ENCODE data around the gene STX17. TPM values are rescaled to one million over a fixed set of nuclear protein-coding genes. Genes with fewer than 3 reads are reported as not detected.

STX17 gene
- total and polyA plus RNA-seq, 10 of the 15 experiments (the other 5 are each of a cell fraction or from before 2014, with no cell fraction given) = 11.5 to 29.3 (median 20.0) TPM

- Histone ChIP-seq H3K27me3 (replicated peaks in 1 of 2; ENCODE audit: control insufficient read depth in 2 of 2, insufficient read depth in 2 of 2, low read length in 1 of 2) (no peaks in the 10 kb centered on the region), H3K9me3 (replicated peaks; ENCODE audit: control insufficient read depth, insufficient read depth, low read length) (no peaks in the 10 kb centered on the region), H3K4me3 (no peak overlapping the region), H3K36me3 (ENCODE audit: control insufficient read depth in 2 of 2, insufficient read depth in 2 of 2, low read length in 1 of 2) (peaks cover 0 to 7% of the 10 kb centered on the region in 2 experiments; a peak in 1 of 4 replicates), H2AFZ (ENCODE audit: control insufficient read depth, low read depth, low read length) (no peak overlapping the region), H3K9ac (ENCODE audit: control insufficient read depth, insufficient read depth, low read length) (no peak overlapping the region), H3K27ac (ENCODE audit: control insufficient read depth, insufficient read depth) (no peak overlapping the region), H3K4me1 (ENCODE audit: control insufficient read depth, insufficient read depth, low read length) (no peaks in the 10 kb centered on the region), H3K79me2 (ENCODE audit: control insufficient read depth, insufficient read depth, low read length) (no peaks in the 10 kb centered on the region), H3K4me2 (ENCODE audit: control insufficient read depth, insufficient read depth) (no peak overlapping the region), H4K20me1 (ENCODE audit: control insufficient read depth, insufficient read depth) (no peaks in the 10 kb centered on the region)
- in situ Hi-C loops (cut with MboI) = no loop called here
- CTCF ChIA-PET = interaction anchor here (0.8 kb wide), 1 partner anchor 39 kb away, joined by 3 read pairs; no protein-coding TSS in a partner anchor
- TF ChIP-seq SIN3A (IDR thresholded peaks at IDR 0.05; ENCODE audit: low read depth, low read length) (no peak), MTA2 (IDR thresholded peaks at IDR 0.05; ENCODE audit: low read depth) (no peak), ZNF274 (IDR thresholded peaks at IDR 0.05; ENCODE audit: insufficient read depth, insufficient read length) (no peak), NRF1 (conservative IDR thresholded peaks at IDR 0.05; ENCODE audit: low read depth, low read length) (no peak), RAD51 (IDR thresholded peaks at IDR 0.05) (no peak), STAT3 (IDR thresholded peaks at IDR 0.05; ENCODE audit: low read depth, low read length) (no peak), EED (IDR thresholded peaks at IDR 0.05; ENCODE audit: low read depth) (no peak), NFYB (IDR thresholded peaks at IDR 0.05; ENCODE audit: insufficient read depth, low read depth, low read length) (no peak), CHD2 (IDR thresholded peaks at IDR 0.05; ENCODE audit: borderline replicate concordance, low read depth, low read length) (no peak), CBX3 (IDR thresholded peaks at IDR 0.05; ENCODE audit: borderline replicate concordance, low read depth) (no peak), HCFC1 (IDR thresholded peaks at IDR 0.05; ENCODE audit: low read length) (no peak), BHLHE40 (IDR thresholded peaks at IDR 0.05; ENCODE audit: borderline replicate concordance in 1 of 2, low read depth in 2 of 2, low read length in 1 of 2) (no peak), ZNF384 (IDR thresholded peaks at IDR 0.05; ENCODE audit: borderline replicate concordance, low read depth, low read length) (no peak), FOS (IDR thresholded peaks at IDR 0.05; ENCODE audit: borderline replicate concordance, extremely low read depth, insufficient read length) (no peak), HDGF (IDR thresholded peaks at IDR 0.05) (no peak), BCL11A (IDR thresholded peaks at IDR 0.05; ENCODE audit: low read depth, low read length) (no peak), ZNF592 (IDR thresholded peaks at IDR 0.05) (no peak), CBFB (IDR thresholded peaks at IDR 0.05; ENCODE audit: low read depth) (no peak), BMI1 (IDR thresholded peaks at IDR 0.05; ENCODE audit: borderline replicate concordance) (no peak)
- SMC1A ChIA-PET (ENCODE audit: uncharacterized antibody, unreplicated experiment) = no interaction called here
- intact Hi-C loops (cut with micrococcal nuclease; ENCODE audit: unreplicated experiment) = no loop called here
- no peak for DNase-seq (ENCODE audit: low read depth, low spot score)
- RAD21 ChIA-PET (ENCODE audit: unreplicated experiment) = interaction anchor here (0.6 kb wide), 1 partner anchor 251 kb away, joined by 3 read pairs; no protein-coding TSS in a partner anchor
- FAIRE-seq = no peak
- no peak for ATAC-seq
- POLR2A ChIA-PET = no interaction called here
- BruUV-seq (replicated peaks) = no TSS peak
Measured at GRCh38 chr9:99971410-99971809, 65.0 kb downstream of the STX17 start.
